Iris pigment epithelial cell (primary cell): Measurements from ENCODE around the gene PCID2.

ENCODE experiments used
- DNase-seq: peaks from one replicate; pipeline ENCODE4 v3.0.0-alpha.2; 2011; ENCODE audit warnings: low read depth

The PCID2 gene

GRCh38 chr13:113219256-113219940 lies 10.9 kb upstream of the PCID2 start:
- no peak for DNase-seq

GRCh38 chr13:113218586-113218985 lies 10.1 kb upstream of the PCID2 start:
- no peak for DNase-seq

- peak; percentile 80 for DNase-seq
Measured at GRCh38 chr13:113216254-113217048, 8.0 kb upstream of the PCID2 start.

GRCh38 chr13:113211774-113212173 lies 3.3 kb upstream of the PCID2 start:
- no peak for DNase-seq

- no peak for DNase-seq
Measured at GRCh38 chr13:113210833-113211232, 2.4 kb upstream of the PCID2 start.

GRCh38 chr13:113209759-113210421 lies 1.4 kb upstream of the PCID2 start:
- peak; percentile 66 for DNase-seq

GRCh38 chr13:113209336-113209758 lies 878 bp upstream of the PCID2 start, which contains the start of gene CUL4A:
Gene CUL4A (plus strand): TSS chr13:113209613. CDS start chr13:113209628, 15 bp downstream.
- DNase-seq, result peak; percentile 75

GRCh38 chr13:113207890-113208420 lies 514 bp downstream of the PCID2 start:
- DNase-seq, result peak; percentile 59

- no peak for DNase-seq
Measured at GRCh38 chr13:113207460-113207859, 1.0 kb downstream of the PCID2 start.

- peak; percentile 76 for DNase-seq
Measured at GRCh38 chr13:113205428-113205931, 3.0 kb downstream of the PCID2 start.

- no peak for DNase-seq
Measured at GRCh38 chr13:113204378-113204734, 4.1 kb downstream of the PCID2 start.

- no peak for DNase-seq
Measured at GRCh38 chr13:113203507-113204377, 4.7 kb downstream of the PCID2 start.

GRCh38 chr13:113202912-113203311 lies 5.6 kb downstream of the PCID2 start:
- DNase-seq, result no peak

- DNase-seq, result no peak
Measured at GRCh38 chr13:113201815-113202214, 6.7 kb downstream of the PCID2 start.

GRCh38 chr13:113196970-113197737 lies 11.3 kb downstream of the PCID2 start:
- no peak for DNase-seq

GRCh38 chr13:113195360-113195759 lies 13.1 kb downstream of the PCID2 start:
- DNase-seq, result no peak

GRCh38 chr13:113192902-113193301 lies 15.6 kb downstream of the PCID2 start:
- DNase-seq, result peak; percentile 88

GRCh38 chr13:113192279-113192678 lies 16.2 kb downstream of the PCID2 start:
- no peak for DNase-seq

GRCh38 chr13:113190181-113190580 lies 18.3 kb downstream of the PCID2 start:
- DNase-seq, result no peak

GRCh38 chr13:113187883-113188665 lies 20.4 kb downstream of the PCID2 start:
- DNase-seq, result peak; percentile 90
